CD4-positive, alpha-beta memory T cell (primary cell): Measurements from ENCODE around the gene ZNF514. TPM values are rescaled to one million over a fixed set of nuclear protein-coding genes. Genes with fewer than 3 reads are reported as not detected.

ENCODE experiments used
- polyA plus RNA-seq, 2 donors: library from polyadenylated mRNA; unstranded; fragments of 300-500 nt; fragmentation: Illumina TruSeq; gene quantifications; one replicate each; pipeline ENCODE4 v1.2.3, GENCODE V29; 2021
- total RNA-seq, 2 experiments: library from RNA; stranded (reverse); gene quantifications; one replicate each; pipeline ENCODE4 v1.2.3, GENCODE V29; 2021

ZNF514 gene
- total and polyA plus RNA-seq, 4 experiments from 2014 or later: 7.3 to 37.1 (median 23.2) TPM

Other genes with a start within 250 kb of the ZNF514 start
- gene MAL, start 134.1 kb downstream of the ZNF514 start, total RNA-seq: 100 to 1,000 TPM; 108 to 113 TPM
- 100 to 1,000 TPM; 271 to 274 TPM for gene MAL, start 134.1 kb downstream of the ZNF514 start, polyA plus RNA-seq
- gene MRPS5, start 38.0 kb downstream of the ZNF514 start, total RNA-seq: 10 to 100 TPM; 66.0 to 70.6 TPM
- gene MRPS5, start 38.0 kb downstream of the ZNF514 start, polyA plus RNA-seq: 10 to 100 TPM; 43.4 to 51.1 TPM
- gene ZNF2, start 6.0 kb upstream of the ZNF514 start, total RNA-seq: 10 to 100 TPM in 1 of 2 experiments, 1 to 10 TPM in 1; 8.3 to 10.1 TPM
- gene ZNF2, start 6.0 kb upstream of the ZNF514 start, polyA plus RNA-seq: 1 to 10 TPM; 2.1 to 4.3 TPM
- gene ZNF892, start 47.7 kb upstream of the ZNF514 start, total RNA-seq: 1 to 10 TPM; 4.7 to 5.9 TPM
- under 1 TPM in 1 of 2 donors, not detected in 1; 0.61 TPM for gene ZNF892, start 47.7 kb upstream of the ZNF514 start, polyA plus RNA-seq
- 1 to 10 TPM in 1 of 2 experiments, under 1 TPM in 1; 0.87 to 1.1 TPM for gene PROM2, start 114.6 kb upstream of the ZNF514 start, total RNA-seq
- gene PROM2, start 114.6 kb upstream of the ZNF514 start, polyA plus RNA-seq: not detected
- not detected for gene KCNIP3, start 137.5 kb upstream of the ZNF514 start, total RNA-seq
- not detected for gene KCNIP3, start 137.5 kb upstream of the ZNF514 start, polyA plus RNA-seq
- gene FAHD2A, start 242.9 kb upstream of the ZNF514 start, total RNA-seq: 10 to 100 TPM; 30.7 to 33.9 TPM
- gene FAHD2A, start 242.9 kb upstream of the ZNF514 start, polyA plus RNA-seq: 10 to 100 TPM; 16.7 to 16.9 TPM